OCI-LY1 (cell line): Measurements from ENCODE around the gene PXDN.

Experiments
- EZH2 ChIP-seq: fragments of 200-600 bp; sonication (generic), shearing (Covaris generic); IDR thresholded peaks from 2 replicates; pipeline ENCODE4 v1.8.0; 2017; ENCODE audit warnings: borderline replicate concordance, mixed run types, mild to moderate bottlenecking, antibody characterized with exemption, low read length, moderate library complexity, mixed read lengths
- TF ChIP-seq, protein P1 (sequence below): fragments of 200-600 bp; sonication (generic), shearing (Covaris generic); IDR thresholded peaks from 2 replicates; pipeline ENCODE4 v1.5.1; 2017; ENCODE audit warnings: mild to moderate bottlenecking, antibody characterized with exemption, low read length, moderate library complexity, mixed read lengths

DNA sequence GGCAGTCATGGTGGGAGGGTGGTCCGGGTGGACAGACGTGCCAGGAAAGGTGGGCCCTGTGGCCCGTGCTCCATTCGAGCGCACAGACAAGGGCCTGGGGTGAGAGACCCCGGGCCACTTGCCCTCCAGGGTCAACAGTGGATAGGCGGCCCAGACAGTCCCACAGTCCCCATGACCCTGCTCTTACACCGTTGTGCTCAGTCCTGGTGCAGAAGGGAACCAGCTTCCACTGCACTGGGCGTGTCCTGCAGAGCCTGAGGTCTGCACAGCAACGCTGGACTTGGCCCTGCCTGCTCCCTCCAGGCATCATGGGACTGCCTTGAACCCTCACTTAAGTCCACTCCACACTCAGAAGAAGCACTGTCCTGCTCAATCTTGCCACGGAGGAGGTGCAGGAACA lies 52.0 kb downstream of the PXDN start:
- TF ChIP-seq, protein P1, sequence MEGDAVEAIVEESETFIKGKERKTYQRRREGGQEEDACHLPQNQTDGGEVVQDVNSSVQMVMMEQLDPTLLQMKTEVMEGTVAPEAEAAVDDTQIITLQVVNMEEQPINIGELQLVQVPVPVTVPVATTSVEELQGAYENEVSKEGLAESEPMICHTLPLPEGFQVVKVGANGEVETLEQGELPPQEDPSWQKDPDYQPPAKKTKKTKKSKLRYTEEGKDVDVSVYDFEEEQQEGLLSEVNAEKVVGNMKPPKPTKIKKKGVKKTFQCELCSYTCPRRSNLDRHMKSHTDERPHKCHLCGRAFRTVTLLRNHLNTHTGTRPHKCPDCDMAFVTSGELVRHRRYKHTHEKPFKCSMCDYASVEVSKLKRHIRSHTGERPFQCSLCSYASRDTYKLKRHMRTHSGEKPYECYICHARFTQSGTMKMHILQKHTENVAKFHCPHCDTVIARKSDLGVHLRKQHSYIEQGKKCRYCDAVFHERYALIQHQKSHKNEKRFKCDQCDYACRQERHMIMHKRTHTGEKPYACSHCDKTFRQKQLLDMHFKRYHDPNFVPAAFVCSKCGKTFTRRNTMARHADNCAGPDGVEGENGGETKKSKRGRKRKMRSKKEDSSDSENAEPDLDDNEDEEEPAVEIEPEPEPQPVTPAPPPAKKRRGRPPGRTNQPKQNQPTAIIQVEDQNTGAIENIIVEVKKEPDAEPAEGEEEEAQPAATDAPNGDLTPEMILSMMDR, result no peak
- TF ChIP-seq EZH2, result no peak
